Mesendoderm (in vitro differentiated cells): Measurements from ENCODE around the gene GALNT7.
"Not testable (repeated sequence)": the region's sequence is repeated elsewhere in the genome, so short reads cannot be mapped to it uniquely, and the experiment has no call there.

ENCODE experiments used
- DNase-seq: peaks from one replicate; pipeline ENCODE4 v3.0.0; 2013
- H2AK5ac ChIP-seq: 2 replicates; pipeline ENCODE4 v1.6.1; 2013; ENCODE audit warnings: low read length, inconsistent platforms
- H2BK120ac ChIP-seq: 2 replicates; pipeline ENCODE4 v1.6.1; 2013; ENCODE audit warnings: low read depth, mild to moderate bottlenecking, low read length, moderate library complexity, mixed read lengths
- H2BK15ac ChIP-seq: replicated peaks from 2 replicates; pipeline ENCODE4 v1.6.1; 2013; ENCODE audit warnings: low read depth, mild to moderate bottlenecking, moderate library complexity
- H2BK5ac ChIP-seq: 2 replicates; pipeline ENCODE4 v1.6.1; 2013; ENCODE audit warnings: low read length, inconsistent platforms
- H3K18ac ChIP-seq: 2 replicates; pipeline ENCODE4 v1.6.1; 2013; ENCODE audit warnings: mild to moderate bottlenecking, low read length, mixed read lengths
- H3K23ac ChIP-seq: one replicate; pipeline ENCODE4 v1.6.1; 2013; ENCODE audit warnings: low read length
- H3K27ac ChIP-seq: 2 replicates; pipeline ENCODE4 v1.5.1; 2013; ENCODE audit warnings: low read depth, mild to moderate bottlenecking, inconsistent platforms, low read length, moderate library complexity
- H3K27me3 ChIP-seq: 2 replicates; pipeline ENCODE4 v1.6.1; 2013; ENCODE audit warnings: low read length, control low read depth, mild to moderate bottlenecking, inconsistent platforms; ENCODE audit not compliant: insufficient read depth, poor library complexity
- H3K36me3 ChIP-seq: 2 replicates; pipeline ENCODE4 v1.6.1; 2013; ENCODE audit warnings: low read length, inconsistent platforms; ENCODE audit not compliant: control insufficient read depth, insufficient read depth
- H3K4ac ChIP-seq: one replicate; pipeline ENCODE4 v1.6.1; 2013; ENCODE audit warnings: low read depth, mild to moderate bottlenecking, low read length, moderate library complexity
- H3K4me1 ChIP-seq: 2 replicates; pipeline ENCODE4 v1.6.1; 2013; ENCODE audit warnings: low read depth, low read length, inconsistent platforms; ENCODE audit not compliant: control insufficient read depth
- H3K4me2 ChIP-seq: 2 replicates; pipeline ENCODE4 v1.6.1; 2013; ENCODE audit warnings: low read length
- H3K4me3 ChIP-seq: 2 replicates; pipeline ENCODE4 v1.5.1; 2013; ENCODE audit warnings: mild to moderate bottlenecking, low read length
- H3K56ac ChIP-seq: one replicate; pipeline ENCODE4 v1.6.1; 2013; ENCODE audit warnings: low read length
- H3K79me1 ChIP-seq: 2 replicates; pipeline ENCODE4 v1.6.1; 2013; ENCODE audit warnings: low read length, inconsistent platforms
- H3K79me2 ChIP-seq: 2 replicates; pipeline ENCODE4 v1.6.1; 2013; ENCODE audit warnings: mild to moderate bottlenecking, low read length; ENCODE audit not compliant: control insufficient read depth, insufficient read depth
- H3K9ac ChIP-seq: 2 replicates; pipeline ENCODE4 v1.6.1; 2013; ENCODE audit warnings: low read length, inconsistent platforms
- H4K5ac ChIP-seq: one replicate; pipeline ENCODE4 v1.6.1; 2013; ENCODE audit warnings: low read length
- H4K8ac ChIP-seq: one replicate; pipeline ENCODE4 v1.6.1; 2013; ENCODE audit warnings: low read depth, mild to moderate bottlenecking, control low read depth, low read length, moderate library complexity
- WGBS: extraction: QIAGEN DNeasy Blood & Tissue Kit; methylation state at CpG from one replicate; pipeline ENCODE4 v1.1.7; 2013; ENCODE audit warnings: low lambda C conversion rate, missing lambda C conversion rate; ENCODE audit not compliant: insufficient coverage; ENCODE audit errors: extremely low coverage; 5-methylcytosine and 5-hydroxymethylcytosine counted together

GALNT7 gene

DNA sequence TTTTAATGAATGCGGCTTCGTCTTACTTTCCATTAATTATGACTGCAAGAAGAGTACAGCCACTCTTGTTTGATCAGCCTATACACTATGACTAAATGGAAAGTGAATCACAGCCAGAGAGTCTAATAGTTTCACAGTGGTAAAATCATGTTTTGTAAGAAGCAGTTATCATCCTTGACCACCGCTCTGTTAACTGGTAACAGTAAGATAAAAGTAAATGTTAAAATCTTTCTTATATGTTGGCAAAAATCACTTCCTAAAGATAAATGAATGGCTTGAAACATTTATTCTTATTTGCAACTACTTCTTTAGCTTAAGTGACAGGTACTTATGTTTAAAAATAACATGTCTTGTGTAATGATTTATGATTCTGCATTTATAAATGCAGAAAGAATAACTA is 13.2 kb downstream of the GALNT7 start:
- no peak overlapping the region for H3K4me2 ChIP-seq
- no peak overlapping the region for H2BK5ac ChIP-seq
- no peaks in the 10 kb centered on the region for H3K36me3 ChIP-seq
- H3K9ac ChIP-seq = no peak overlapping the region
- no peak overlapping the region for H2BK15ac ChIP-seq
- no peak overlapping the region for H2AK5ac ChIP-seq
- H3K18ac ChIP-seq = no peak overlapping the region
- no peak overlapping the region for H2BK120ac ChIP-seq
- H3K4me3 ChIP-seq = no peak overlapping the region
- DNase-seq = no peak
- H3K4ac ChIP-seq = no peak overlapping the region
- H3K79me2 ChIP-seq = peaks cover 32% of the 10 kb centered on the region
- H4K5ac ChIP-seq = no peak overlapping the region
- WGBS = no CpG with 5 or more reads among the region's 3 CpGs
- H3K23ac ChIP-seq = no peak overlapping the region
- H3K27me3 ChIP-seq = no peaks in the 10 kb centered on the region
- no peak overlapping the region for H4K8ac ChIP-seq
- H3K79me1 ChIP-seq = peaks cover 2% of the 10 kb centered on the region
- H3K4me1 ChIP-seq = peaks cover 1% of the 10 kb centered on the region
- no peak overlapping the region for H3K56ac ChIP-seq
- no peak overlapping the region for H3K27ac ChIP-seq

DNA sequence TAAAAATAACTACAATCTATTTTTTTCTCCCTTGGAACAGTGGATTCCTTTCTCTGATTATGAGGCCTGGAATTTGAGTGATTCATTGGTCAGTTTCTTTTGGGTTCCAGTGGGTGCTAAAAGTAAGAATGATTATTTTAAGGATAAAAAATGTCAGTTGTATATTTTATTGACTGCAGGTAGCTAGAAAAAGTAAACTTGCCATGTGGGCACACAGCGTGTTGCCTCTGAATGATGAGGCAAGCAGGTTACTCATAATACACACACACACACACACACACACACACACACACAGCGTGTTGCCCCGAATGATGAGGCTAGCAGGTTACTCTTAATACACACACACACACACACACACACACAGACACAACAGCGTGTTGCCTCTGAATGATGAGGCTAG is 13.8 kb downstream of the GALNT7 start:
- Histone ChIP-seq H3K4me2 (no peak overlapping the region), H2BK15ac (no peak overlapping the region), H3K56ac (no peak overlapping the region), H3K9ac (no peak overlapping the region), H4K8ac (no peak overlapping the region), H2AK5ac (no peak overlapping the region), H2BK5ac (no peak overlapping the region), H3K4me1 (no peaks in the 10 kb centered on the region), H3K23ac (no peak overlapping the region), H3K79me2 (peaks cover 27% of the 10 kb centered on the region), H3K36me3 (no peaks in the 10 kb centered on the region), H2BK120ac (no peak overlapping the region), H3K27ac (no peak overlapping the region), H3K18ac (no peak overlapping the region), H3K4me3 (no peak overlapping the region), H3K79me1 (no peaks in the 10 kb centered on the region), H3K27me3 (no peaks in the 10 kb centered on the region), H4K5ac (no peak overlapping the region), H3K4ac (no peak overlapping the region)
- WGBS = no CpG with 5 or more reads among the region's 4 CpGs
- DNase-seq = no peak

DNA sequence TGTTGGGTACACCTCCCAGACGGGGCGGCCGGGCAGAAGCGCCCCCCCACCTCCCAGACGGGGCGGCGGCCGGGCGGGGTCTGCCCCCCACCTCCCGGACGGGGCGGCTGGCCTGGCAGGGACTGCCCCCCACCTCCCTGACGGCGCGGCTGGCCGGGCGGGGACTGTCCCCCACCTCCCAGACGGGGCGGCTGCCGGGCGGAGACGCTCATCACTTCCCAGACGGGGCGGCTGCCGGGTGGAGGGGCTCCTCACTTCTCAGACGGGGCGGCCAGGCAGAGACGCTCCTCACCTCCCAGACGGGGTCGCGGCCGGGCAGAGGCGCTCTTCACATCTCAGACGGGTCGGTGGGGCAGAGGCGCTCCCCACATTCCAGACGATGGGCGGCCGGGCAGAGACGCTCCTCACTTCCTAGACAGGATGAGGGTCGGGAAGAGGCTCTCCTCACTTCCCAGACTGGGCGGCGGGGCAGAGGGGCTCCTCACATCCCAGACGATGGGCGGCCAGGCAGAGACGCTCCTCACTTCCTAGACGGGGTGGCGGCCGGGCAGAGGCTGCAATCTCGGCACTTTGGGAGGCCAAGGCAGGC is 15.1 kb downstream of the GALNT7 start:
- H3K4ac ChIP-seq, H3K23ac ChIP-seq, H2BK15ac ChIP-seq, H4K8ac ChIP-seq, H3K4me3 ChIP-seq, H3K56ac ChIP-seq, H2AK5ac ChIP-seq, H3K36me3 ChIP-seq, DNase-seq, H3K4me2 ChIP-seq, H3K4me1 ChIP-seq, H3K27ac ChIP-seq, H3K79me1 ChIP-seq, H3K18ac ChIP-seq, H3K9ac ChIP-seq, H2BK120ac ChIP-seq, H2BK5ac ChIP-seq, H3K27me3 ChIP-seq, H4K5ac ChIP-seq: not testable (repeated sequence)
- H3K79me2 ChIP-seq = peaks cover 23% of the 10 kb centered on the region
- WGBS = no CpG with 5 or more reads among the region's 50 CpGs

DNA sequence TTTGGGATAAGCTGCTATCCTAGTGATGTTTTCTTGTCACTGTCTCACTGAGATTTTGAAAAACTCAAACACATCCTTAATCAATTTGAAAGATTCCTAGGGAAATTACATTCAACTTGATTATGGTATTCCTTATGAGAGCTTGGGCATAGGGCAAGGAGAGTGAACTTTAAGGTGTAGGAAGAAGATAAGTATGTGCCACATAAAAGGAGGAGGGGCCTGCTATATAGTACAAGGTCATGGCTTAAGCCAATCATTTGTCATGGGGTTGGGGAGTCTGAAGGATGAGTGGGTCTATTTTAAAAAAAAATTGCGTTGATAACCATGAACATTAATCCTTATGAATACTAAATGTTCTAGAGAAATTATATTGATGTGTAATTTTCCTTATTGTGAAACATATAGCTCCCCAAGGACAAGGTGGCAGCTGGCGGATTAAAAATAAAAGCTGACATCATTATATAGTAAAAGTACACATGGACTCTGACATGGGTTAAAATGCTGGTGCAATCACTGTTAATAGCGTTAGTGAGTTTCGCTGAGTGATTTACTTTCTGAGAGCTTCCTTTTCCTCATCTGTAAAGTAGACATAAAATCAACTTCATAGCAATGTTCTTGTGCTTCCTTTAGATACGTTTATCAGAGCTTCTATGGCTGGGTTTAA is 17.4 kb downstream of the GALNT7 start:
- Histone ChIP-seq H3K18ac (no peak overlapping the region), H2BK120ac (no peak overlapping the region), H3K56ac (no peak overlapping the region), H2AK5ac (no peak overlapping the region), H3K27ac (no peak overlapping the region), H3K4ac (no peak overlapping the region), H3K27me3 (no peaks in the 10 kb centered on the region), H3K4me1 (no peaks in the 10 kb centered on the region), H2BK5ac (no peak overlapping the region), H3K9ac (no peak overlapping the region), H3K4me3 (no peak overlapping the region), H3K79me1 (peaks cover 5% of the 10 kb centered on the region), H3K36me3 (no peaks in the 10 kb centered on the region), H2BK15ac (no peak overlapping the region), H4K8ac (no peak overlapping the region), H3K23ac (no peak overlapping the region), H3K79me2 (peaks cover 33% of the 10 kb centered on the region), H3K4me2 (no peak overlapping the region), H4K5ac (no peak overlapping the region)
- DNase-seq = no peak
- WGBS = no CpG with 5 or more reads among the region's 5 CpGs

DNA sequence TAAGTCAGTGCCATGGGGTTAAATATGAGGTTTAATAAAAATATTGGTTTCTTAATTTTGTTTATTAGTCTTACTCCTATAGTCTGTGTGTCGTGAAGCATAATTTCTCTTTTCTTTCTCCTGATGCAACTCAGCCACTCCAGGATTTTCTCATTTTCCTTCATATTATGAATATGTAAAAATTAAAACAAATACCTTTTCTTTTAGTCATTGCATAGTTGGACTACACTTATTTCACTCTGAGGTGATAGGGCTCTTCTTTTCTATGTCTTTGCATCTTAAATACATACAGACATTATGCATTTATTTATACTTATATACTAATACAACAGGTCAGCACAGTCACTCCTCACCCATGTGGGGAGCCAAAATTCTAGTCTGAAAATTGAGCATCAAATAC is 19.1 kb downstream of the GALNT7 start:
- Histone ChIP-seq H3K18ac (no peak overlapping the region), H3K4me1 (peaks cover 5% of the 10 kb centered on the region), H2BK120ac (no peak overlapping the region), H3K23ac (no peak overlapping the region), H4K5ac (no peak overlapping the region), H3K4ac (no peak overlapping the region), H3K79me1 (peaks cover 10% of the 10 kb centered on the region), H2BK5ac (no peak overlapping the region), H3K27me3 (no peaks in the 10 kb centered on the region), H3K36me3 (no peaks in the 10 kb centered on the region), H4K8ac (no peak overlapping the region), H2AK5ac (no peak overlapping the region), H3K9ac (no peak overlapping the region), H3K56ac (no peak overlapping the region), H3K4me2 (no peak overlapping the region), H3K4me3 (no peak overlapping the region), H3K27ac (no peak overlapping the region), H3K79me2 (peaks cover 41% of the 10 kb centered on the region), H2BK15ac (no peak overlapping the region)
- DNase-seq = no peak
- no CpG with 5 or more reads among the region's 1 CpG for WGBS

DNA sequence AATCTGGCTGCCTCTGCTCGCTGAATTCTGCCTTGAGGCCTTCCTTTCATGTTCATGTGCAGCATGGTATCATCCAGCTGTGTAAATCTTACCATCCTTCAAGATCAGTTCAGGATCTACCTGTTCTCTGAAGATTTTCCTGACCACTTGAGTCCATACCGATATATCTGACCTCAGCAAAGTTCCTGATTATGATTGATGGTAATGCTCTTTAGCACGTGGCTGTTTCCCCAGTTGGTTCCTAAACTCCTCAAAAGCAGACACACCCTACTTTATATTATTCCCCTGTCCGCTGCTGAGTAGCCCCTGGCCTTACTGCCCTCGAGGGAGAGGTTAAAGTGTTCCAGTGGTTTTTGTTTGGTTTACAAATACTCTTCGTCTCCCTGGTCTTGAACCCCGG is 20.0 kb downstream of the GALNT7 start:
- no peak overlapping the region for H3K56ac ChIP-seq
- H2AK5ac ChIP-seq = no peak overlapping the region
- no peaks in the 10 kb centered on the region for H3K27me3 ChIP-seq
- H3K27ac ChIP-seq = no peak overlapping the region
- no peak overlapping the region for H3K9ac ChIP-seq
- H3K4ac ChIP-seq = no peak overlapping the region
- peaks cover 11% of the 10 kb centered on the region for H3K79me1 ChIP-seq
- WGBS = no CpG with 5 or more reads among the region's 7 CpGs
- H3K4me2 ChIP-seq = no peak overlapping the region
- no peak overlapping the region for H3K4me3 ChIP-seq
- H4K8ac ChIP-seq = peak overlapping the region; percentile 39
- H4K5ac ChIP-seq = no peak overlapping the region
- H3K4me1 ChIP-seq = peaks cover 6% of the 10 kb centered on the region
- no peak for DNase-seq
- peaks cover 42% of the 10 kb centered on the region for H3K79me2 ChIP-seq
- H3K36me3 ChIP-seq = no peaks in the 10 kb centered on the region
- no peak overlapping the region for H2BK15ac ChIP-seq
- H3K18ac ChIP-seq = no peak overlapping the region
- H3K23ac ChIP-seq = peak overlapping the region; percentile 92
- H2BK5ac ChIP-seq = no peak overlapping the region
- H2BK120ac ChIP-seq = no peak overlapping the region
